Measurements from ENCODE around the gene SVIL.
"Not testable (repeated sequence)": the region's sequence is repeated elsewhere in the genome, so short reads cannot be mapped to it uniquely, and the experiment has no call there.

The SVIL gene

GRCh38 chr10:29646238-29646902 is 11.6 kb upstream of the SVIL start:
- no peak for DNase-seq
- TF ChIP-seq GATA1 (IDR thresholded peaks at IDR 0.05; ENCODE audit: low read depth, low read length) (no peak), POLR2A (IDR thresholded peaks at IDR 0.05; ENCODE audit: low read length) (no peak)

- no peak for TF ChIP-seq POLR2A (IDR thresholded peaks at IDR 0.05; ENCODE audit: low read length)
- TF ChIP-seq GATA1 (IDR thresholded peaks at IDR 0.05; ENCODE audit: low read depth, low read length), result no peak
- DNase-seq, result no peak
Observed at GRCh38 chr10:29643771-29644501, 9.2 kb upstream of the SVIL start.

GRCh38 chr10:29642990-29643389 is 8.2 kb upstream of the SVIL start:
- no peak for DNase-seq
- TF ChIP-seq POLR2A (IDR thresholded peaks at IDR 0.05; ENCODE audit: low read length) (no peak), GATA1 (IDR thresholded peaks at IDR 0.05; ENCODE audit: low read depth, low read length) (no peak)

- no peak for DNase-seq
- TF ChIP-seq POLR2A (IDR thresholded peaks at IDR 0.05; ENCODE audit: low read length) (no peak), GATA1 (IDR thresholded peaks at IDR 0.05; ENCODE audit: low read depth, low read length) (no peak)
Observed at GRCh38 chr10:29637537-29637936, 2.8 kb upstream of the SVIL start.

GRCh38 chr10:29636178-29636577 is 1.4 kb upstream of the SVIL start:
- TF ChIP-seq POLR2A (IDR thresholded peaks at IDR 0.05; ENCODE audit: low read length), result no peak
- no peak for DNase-seq

- TF ChIP-seq GATA1 (IDR thresholded peaks at IDR 0.05; ENCODE audit: low read depth, low read length) (no peak), POLR2A (IDR thresholded peaks at IDR 0.05; ENCODE audit: low read length) (no peak)
- no peak for DNase-seq
Observed at GRCh38 chr10:29635711-29636144, 957 bp upstream of the SVIL start.

GRCh38 chr10:29634105-29634504 is 666 bp downstream of the SVIL start:
- TF ChIP-seq POLR2A (IDR thresholded peaks at IDR 0.05; ENCODE audit: low read length) (no peak), GATA1 (IDR thresholded peaks at IDR 0.05; ENCODE audit: low read depth, low read length) (no peak)
- no peak for DNase-seq

- DNase-seq, result no peak
- TF ChIP-seq GATA1 (IDR thresholded peaks at IDR 0.05; ENCODE audit: low read depth, low read length), result no peak
- no peak for TF ChIP-seq POLR2A (IDR thresholded peaks at IDR 0.05; ENCODE audit: low read length)
Observed at GRCh38 chr10:29631049-29631339, 3.8 kb downstream of the SVIL start.

- no peak for DNase-seq
- TF ChIP-seq GATA1 (IDR thresholded peaks at IDR 0.05; ENCODE audit: low read depth, low read length), result no peak
- no peak for TF ChIP-seq POLR2A (IDR thresholded peaks at IDR 0.05; ENCODE audit: low read length)
Observed at GRCh38 chr10:29630205-29631048, 4.3 kb downstream of the SVIL start.

- TF ChIP-seq GATA1 (IDR thresholded peaks at IDR 0.05; ENCODE audit: low read depth, low read length) (no peak), POLR2A (IDR thresholded peaks at IDR 0.05; ENCODE audit: low read length) (no peak)
- DNase-seq, result no peak
Observed at GRCh38 chr10:29628912-29629526, 5.8 kb downstream of the SVIL start.

- TF ChIP-seq POLR2A (IDR thresholded peaks at IDR 0.05; ENCODE audit: low read length), result no peak
- DNase-seq, result no peak
Observed at GRCh38 chr10:29628311-29628710, 6.5 kb downstream of the SVIL start.

GRCh38 chr10:29627201-29628132 is 7.3 kb downstream of the SVIL start:
- TF ChIP-seq POLR2A (IDR thresholded peaks at IDR 0.05; ENCODE audit: low read length) (no peak), GATA1 (IDR thresholded peaks at IDR 0.05; ENCODE audit: low read depth, low read length) (no peak)

GRCh38 chr10:29624357-29624756 is 10.4 kb downstream of the SVIL start:
- not testable (repeated sequence) for DNase-seq

More at GRCh38 chr10:29627201-29628132, 7.3 kb downstream of the SVIL start:
- no peak for DNase-seq

Measured in erythroblast (primary cell).